Loucy (cell line): ENCODE results near the gene LRP2BP.
"Not testable (repeated sequence)": the region's sequence is repeated elsewhere in the genome, so short reads cannot be mapped to it uniquely, and the experiment has no call there.

Source experiments
- H2AFZ ChIP-seq: fragments of 200-600 bp; sonication (generic); 2 replicates; pipeline ENCODE4 v1.6.0; 2016; ENCODE audit warnings: antibody characterized with exemption, mild to moderate bottlenecking, low read length, moderate library complexity
- H3F3A ChIP-seq: fragments of 200-600 bp; 2 replicates; pipeline ENCODE4 v1.6.0; 2016; ENCODE audit warnings: antibody characterized with exemption, low read depth, mild to moderate bottlenecking
- H3K27me3 ChIP-seq: fragments of 200-600 bp; sonication (generic); 2 replicates; pipeline ENCODE4 v1.6.1; 2014; ENCODE audit warnings: low read length, mild to moderate bottlenecking; ENCODE audit not compliant: insufficient read depth, poor library complexity, severe bottlenecking
- H3K36me3 ChIP-seq: fragments of 200-600 bp; sonication (generic); 2 replicates; pipeline ENCODE4 v1.6.1; 2016; ENCODE audit warnings: low read length; ENCODE audit not compliant: insufficient read depth
- H3K4me1 ChIP-seq: fragments of 200-600 bp; sonication (generic); 2 replicates; pipeline ENCODE4 v1.5.1; 2014; ENCODE audit warnings: low read length, mild to moderate bottlenecking; ENCODE audit not compliant: insufficient read depth, poor library complexity, severe bottlenecking
- H3K4me2 ChIP-seq: fragments of 200-600 bp; sonication (generic); 2 replicates; pipeline ENCODE4 v1.6.0; 2014; ENCODE audit warnings: antibody characterized with exemption, low read length, low read depth, mild to moderate bottlenecking; ENCODE audit not compliant: poor library complexity, severe bottlenecking
- H3K4me3 ChIP-seq: fragments of 200-600 bp; sonication (generic); 2 replicates; pipeline ENCODE4 v1.5.1; 2014; ENCODE audit warnings: low read length, mild to moderate bottlenecking, mixed read lengths; ENCODE audit not compliant: poor library complexity, severe bottlenecking
- H3K79me2 ChIP-seq: fragments of 200-600 bp; sonication (generic); 2 replicates; pipeline ENCODE4 v1.6.1; 2014; ENCODE audit warnings: low read length; ENCODE audit not compliant: insufficient read depth
- H3K9ac ChIP-seq: fragments of 200-600 bp; sonication (generic); 2 replicates; pipeline ENCODE4 v1.6.0; 2014; ENCODE audit warnings: mild to moderate bottlenecking, low read depth, low read length, moderate library complexity; ENCODE audit not compliant: poor library complexity, severe bottlenecking
- H3K9me2 ChIP-seq: fragments of 200-600 bp; sonication (generic); replicated peaks from 2 replicates; pipeline ENCODE4 v1.6.1; 2016; ENCODE audit warnings: low read depth, low read length, mixed read lengths
- H3K9me3 ChIP-seq: fragments of 200-600 bp; sonication (generic); 2 replicates; pipeline ENCODE4 v1.6.1; 2014; ENCODE audit warnings: mild to moderate bottlenecking, antibody characterized with exemption, low read length, low read depth; ENCODE audit not compliant: insufficient read depth
- H4K20me1 ChIP-seq: fragments of 200-600 bp; sonication (generic); 2 replicates; pipeline ENCODE4 v1.6.0; 2014; ENCODE audit warnings: antibody characterized with exemption, low read length, mild to moderate bottlenecking; ENCODE audit not compliant: insufficient read depth, poor library complexity, severe bottlenecking
- EZH2phosphoT487 ChIP-seq: fragments of 200-600 bp; IDR thresholded peaks from 2 replicates; pipeline ENCODE4 v1.6.1; 2018; ENCODE audit warnings: antibody characterized with exemption, mild to moderate bottlenecking, moderate library complexity, borderline replicate concordance
- TF ChIP-seq, protein P1 (sequence below): fragments of 200-600 bp; sonication (generic); conservative IDR thresholded peaks from 2 replicates; pipeline ENCODE4 v1.5.1; 2014; ENCODE audit warnings: mild to moderate bottlenecking, antibody characterized with exemption, low read length

LRP2BP gene

DNA sequence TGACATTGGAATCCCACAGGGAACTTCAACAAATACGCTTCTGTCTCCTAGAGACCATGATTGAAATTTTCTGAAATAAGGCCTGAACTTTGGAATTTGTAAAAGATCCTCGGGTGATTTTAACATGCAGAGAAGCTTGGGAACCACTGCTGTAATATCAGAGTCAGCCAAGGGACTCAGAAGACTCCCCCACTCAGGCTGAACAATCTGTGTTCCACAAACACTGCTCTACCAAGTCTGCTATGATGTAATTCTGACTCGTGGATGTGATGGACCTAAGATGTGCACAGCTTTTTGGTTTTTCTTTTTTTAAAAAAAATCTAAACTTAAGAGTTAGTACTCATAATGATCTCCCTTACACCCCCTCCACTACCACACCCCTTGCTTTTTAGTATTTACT lies 26.0 kb downstream of the LRP2BP start:
- no peaks in the 10 kb centered on the region for H3K27me3 ChIP-seq
- no peaks in the 10 kb centered on the region for H3K4me1 ChIP-seq
- TF ChIP-seq EZH2phosphoT487 = no peak
- TF ChIP-seq, protein P1, sequence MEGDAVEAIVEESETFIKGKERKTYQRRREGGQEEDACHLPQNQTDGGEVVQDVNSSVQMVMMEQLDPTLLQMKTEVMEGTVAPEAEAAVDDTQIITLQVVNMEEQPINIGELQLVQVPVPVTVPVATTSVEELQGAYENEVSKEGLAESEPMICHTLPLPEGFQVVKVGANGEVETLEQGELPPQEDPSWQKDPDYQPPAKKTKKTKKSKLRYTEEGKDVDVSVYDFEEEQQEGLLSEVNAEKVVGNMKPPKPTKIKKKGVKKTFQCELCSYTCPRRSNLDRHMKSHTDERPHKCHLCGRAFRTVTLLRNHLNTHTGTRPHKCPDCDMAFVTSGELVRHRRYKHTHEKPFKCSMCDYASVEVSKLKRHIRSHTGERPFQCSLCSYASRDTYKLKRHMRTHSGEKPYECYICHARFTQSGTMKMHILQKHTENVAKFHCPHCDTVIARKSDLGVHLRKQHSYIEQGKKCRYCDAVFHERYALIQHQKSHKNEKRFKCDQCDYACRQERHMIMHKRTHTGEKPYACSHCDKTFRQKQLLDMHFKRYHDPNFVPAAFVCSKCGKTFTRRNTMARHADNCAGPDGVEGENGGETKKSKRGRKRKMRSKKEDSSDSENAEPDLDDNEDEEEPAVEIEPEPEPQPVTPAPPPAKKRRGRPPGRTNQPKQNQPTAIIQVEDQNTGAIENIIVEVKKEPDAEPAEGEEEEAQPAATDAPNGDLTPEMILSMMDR = no peak
- H3K4me2 ChIP-seq = no peak overlapping the region
- H3K36me3 ChIP-seq = no peaks in the 10 kb centered on the region
- no peaks in the 10 kb centered on the region for H3K9me3 ChIP-seq
- no peaks in the 10 kb centered on the region for H3K9me2 ChIP-seq
- no peak overlapping the region for H2AFZ ChIP-seq
- H4K20me1 ChIP-seq = no peaks in the 10 kb centered on the region
- no peaks in the 10 kb centered on the region for H3K79me2 ChIP-seq
- no peak overlapping the region for H3K4me3 ChIP-seq
- no peaks in the 10 kb centered on the region for H3F3A ChIP-seq
- H3K9ac ChIP-seq = no peak overlapping the region

DNA sequence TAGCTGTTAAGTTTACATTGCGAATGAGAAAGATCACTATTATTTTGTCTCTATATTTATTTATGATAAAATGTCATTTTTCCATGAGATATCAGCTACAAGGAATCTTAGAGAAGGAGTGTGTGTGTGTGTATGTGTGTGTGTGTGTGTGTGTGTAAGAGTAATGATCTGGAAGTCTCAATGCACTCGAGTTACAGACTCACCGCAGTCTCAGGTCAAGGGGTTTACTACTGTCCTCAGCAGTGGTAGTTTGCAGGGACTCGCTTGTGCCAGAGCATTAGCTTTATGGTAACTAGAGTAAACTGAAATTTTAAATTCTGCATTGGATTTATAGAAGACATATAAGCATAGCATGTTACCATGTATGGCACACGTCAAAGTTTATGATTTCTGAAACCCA lies 30.8 kb downstream of the LRP2BP start:
- H3K36me3 ChIP-seq = no peaks in the 10 kb centered on the region
- TF ChIP-seq, protein P1 = no peak
- TF ChIP-seq EZH2phosphoT487 = no peak

DNA sequence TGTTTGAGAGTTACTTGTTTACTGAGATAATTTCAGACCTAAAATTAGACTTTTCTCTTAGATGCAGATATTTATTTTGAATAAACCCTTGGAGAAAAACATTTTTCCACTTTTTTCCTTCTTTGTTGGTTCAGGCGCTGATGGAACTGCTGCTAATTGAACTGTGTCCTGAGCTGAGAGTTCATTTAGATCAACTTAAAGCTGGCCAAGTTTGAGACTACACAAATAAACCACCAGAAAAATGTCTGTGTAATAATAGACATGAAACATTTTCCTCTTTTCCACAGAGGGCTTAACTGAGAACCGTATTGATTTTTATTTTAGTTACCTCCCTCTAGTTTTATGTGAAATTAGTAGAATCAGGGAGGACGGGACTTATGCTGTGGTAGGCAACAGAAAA lies 32.5 kb downstream of the LRP2BP start:
- Histone ChIP-seq H3K79me2 (no peaks in the 10 kb centered on the region), H3K9me3 (no peaks in the 10 kb centered on the region), H3K4me3 (no peak overlapping the region), H2AFZ (no peak overlapping the region), H3K9ac (no peak overlapping the region), H4K20me1 (no peaks in the 10 kb centered on the region), H3K9me2 (no peaks in the 10 kb centered on the region), H3F3A (no peaks in the 10 kb centered on the region), H3K27me3 (no peaks in the 10 kb centered on the region), H3K4me1 (no peaks in the 10 kb centered on the region), H3K36me3 (no peaks in the 10 kb centered on the region), H3K4me2 (no peak overlapping the region)
- TF ChIP-seq, protein P1 = no peak
- TF ChIP-seq EZH2phosphoT487 = no peak

More for the DNA sequence above, 30.8 kb downstream of the LRP2BP start:
- Histone ChIP-seq H3K9me2 (no peaks in the 10 kb centered on the region), H3F3A (no peaks in the 10 kb centered on the region), H3K9ac (no peak overlapping the region), H4K20me1 (no peaks in the 10 kb centered on the region), H2AFZ (no peak overlapping the region), H3K79me2 (no peaks in the 10 kb centered on the region), H3K4me3 (no peak overlapping the region), H3K27me3 (no peaks in the 10 kb centered on the region), H3K4me2 (no peak overlapping the region), H3K9me3 (no peaks in the 10 kb centered on the region), H3K4me1 (no peaks in the 10 kb centered on the region)

DNA sequence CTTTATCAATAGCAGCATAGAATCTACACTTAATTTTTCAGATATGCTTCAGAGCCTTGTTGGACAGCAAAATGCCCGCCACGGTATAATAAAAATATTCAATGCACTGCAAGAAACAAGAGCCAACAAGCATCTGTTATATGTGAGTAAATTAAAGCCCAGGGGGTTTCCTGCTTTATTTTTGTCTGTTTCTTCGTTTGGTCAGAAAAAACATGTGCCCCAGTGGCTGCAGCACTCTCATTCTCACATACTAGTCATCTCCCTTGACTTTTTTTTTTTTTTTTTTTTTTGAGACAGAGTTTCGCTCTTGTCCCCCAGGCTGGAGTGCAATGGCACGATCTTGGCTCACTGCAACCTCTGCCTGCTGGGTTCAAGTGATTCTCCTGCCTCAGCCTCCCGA lies 33.2 kb downstream of the LRP2BP start:
- H3K27me3 ChIP-seq, H3K9me3 ChIP-seq, H3K4me2 ChIP-seq, H3K9me2 ChIP-seq, H3K4me1 ChIP-seq, H3K4me3 ChIP-seq, H3K9ac ChIP-seq, H2AFZ ChIP-seq, H3K36me3 ChIP-seq, H3K79me2 ChIP-seq, H3F3A ChIP-seq, H4K20me1 ChIP-seq: not testable (repeated sequence)
